IMR-90 (cell line): ENCODE results near the gene SLC25A21. TPM values are rescaled to one million over a fixed set of nuclear protein-coding genes. Genes with fewer than 3 reads are reported as not detected.
A peak's percentile ranks its signal among the peaks of the same experiment; 100 is the strongest.

Experiments used
- ATAC-seq: fragments of 200-7000 bp; cut with Tn5 transposase; 2 replicates; pipeline ENCODE4 v1.9.1; 2020; ENCODE audit warnings: low read depth, mild to moderate bottlenecking, moderate library complexity
- BruUV-seq: library from RNA; stranded (reverse); fragments of 400-500 nt; replicated peaks from 2 replicates; lab custom pipeline; 2021; lab: Mats Ljungman, UMichigan
- CTCF ChIA-PET: fragments of 300-600 bp; formaldehyde crosslinking; extraction: SDS; loops from one replicate; lab custom pipeline; 2021; ENCODE audit warnings: antibody characterized with exemption; lab: Yijun Ruan, JAX
- POLR2A ChIA-PET: fragments of 300-600 bp; sonication (Branson Sonifier 250); formaldehyde crosslinking; loops from one replicate; lab custom pipeline; 2022; ENCODE audit warnings: antibody characterized with exemption; ENCODE audit not compliant: unreplicated experiment; lab: Charles Lee
- DNase-seq: peaks from one replicate; pipeline ENCODE4 v3.0.0; 2013
- H2AFZ ChIP-seq: replicated peaks from 2 replicates; pipeline ENCODE3; 2013; ENCODE audit warnings: low read length, mild to moderate bottlenecking; ENCODE audit not compliant: poor library complexity
- H2AK5ac ChIP-seq: 2 replicates; pipeline ENCODE4 v1.6.1; 2013; ENCODE audit warnings: low read depth, low read length, inconsistent platforms
- H2AK9ac ChIP-seq: replicated peaks from 2 replicates; pipeline ENCODE3; 2013; ENCODE audit warnings: mild to moderate bottlenecking, low read depth, low read length, moderate library complexity; ENCODE audit not compliant: poor library complexity
- H2BK120ac ChIP-seq: 2 replicates; pipeline ENCODE4 v1.6.1; 2013; ENCODE audit warnings: low read depth, low read length, inconsistent platforms
- H2BK15ac ChIP-seq: 3 replicates; pipeline ENCODE4 v1.6.1; 2013; ENCODE audit warnings: low read depth, low read length, inconsistent platforms
- H2BK20ac ChIP-seq: 2 replicates; pipeline ENCODE4 v1.6.1; 2013; ENCODE audit warnings: low read depth, mild to moderate bottlenecking, inconsistent platforms, low read length, moderate library complexity
- H2BK5ac ChIP-seq: 2 replicates; pipeline ENCODE4 v1.6.1; 2013; ENCODE audit warnings: mild to moderate bottlenecking, low read depth, low read length, inconsistent platforms; ENCODE audit not compliant: poor library complexity, severe bottlenecking
- H3K14ac ChIP-seq: replicated peaks from 2 replicates; pipeline ENCODE4 v1.6.1; 2013; ENCODE audit warnings: low read depth, low read length, inconsistent platforms
- H3K18ac ChIP-seq: 2 replicates; pipeline ENCODE4 v1.6.1; 2013; ENCODE audit warnings: low read depth, low read length, control low read depth
- H3K23ac ChIP-seq: 2 replicates; pipeline ENCODE4 v1.6.1; 2013; ENCODE audit warnings: low read depth, low read length, inconsistent platforms
- H3K27ac ChIP-seq: 2 replicates; pipeline ENCODE4 v1.5.1; 2013; ENCODE audit warnings: mild to moderate bottlenecking, control low read depth, low read length; ENCODE audit not compliant: insufficient read depth
- H3K27me3 ChIP-seq: 2 replicates; pipeline ENCODE4 v1.6.1; 2013; ENCODE audit warnings: low read length; ENCODE audit not compliant: control insufficient read depth, insufficient read depth
- H3K36me3 ChIP-seq: 2 replicates; pipeline ENCODE4 v1.6.1; 2013; ENCODE audit warnings: low read length, mixed read lengths; ENCODE audit not compliant: control insufficient read depth, insufficient read depth
- H3K4ac ChIP-seq: 2 replicates; pipeline ENCODE4 v1.6.1; 2013; ENCODE audit warnings: low read depth, low read length, inconsistent platforms
- H3K4me1 ChIP-seq: 2 replicates; pipeline ENCODE4 v1.6.1; 2013; ENCODE audit warnings: low read length, mixed read lengths; ENCODE audit not compliant: control insufficient read depth, insufficient read depth
- H3K4me2 ChIP-seq: 2 replicates; pipeline ENCODE4 v1.6.1; 2013; ENCODE audit warnings: low read depth, mild to moderate bottlenecking, control low read depth, low read length, moderate library complexity
- H3K4me3 ChIP-seq: 2 replicates; pipeline ENCODE4 v1.5.1; 2013; ENCODE audit warnings: low read depth, mild to moderate bottlenecking, control low read depth, low read length, moderate library complexity; ENCODE audit not compliant: insufficient read depth
- H3K56ac ChIP-seq: 2 replicates; pipeline ENCODE4 v1.6.1; 2013; ENCODE audit warnings: low read length, inconsistent platforms; ENCODE audit not compliant: insufficient read depth; ENCODE audit errors: extremely low read depth
- H3K79me1 ChIP-seq, 2 experiments: 2 replicates each; pipeline ENCODE4 v1.6.1; 2013; ENCODE audit warnings: low read length in 2 of 2, inconsistent platforms in 1 of 2, low read depth in 1 of 2
- H3K9ac ChIP-seq: 2 replicates; pipeline ENCODE4 v1.6.1; 2013; ENCODE audit warnings: low read depth, low read length, control low read depth
- H3K9me1 ChIP-seq: 2 replicates; pipeline ENCODE4 v1.6.1; 2013; ENCODE audit warnings: low read length, inconsistent platforms; ENCODE audit not compliant: insufficient read depth
- H3K9me3 ChIP-seq: 2 replicates; pipeline ENCODE4 v1.6.1; 2013; ENCODE audit warnings: low read length; ENCODE audit not compliant: control insufficient read depth, insufficient read depth
- H4K20me1 ChIP-seq: 2 replicates; pipeline ENCODE4 v1.6.1; 2013; ENCODE audit warnings: low read length, inconsistent platforms; ENCODE audit not compliant: insufficient read depth
- H4K5ac ChIP-seq: 2 replicates; pipeline ENCODE4 v1.6.1; 2013; ENCODE audit warnings: mild to moderate bottlenecking, low read depth, low read length, control low read depth
- H4K8ac ChIP-seq, 2 experiments: 2 replicates each; pipeline ENCODE4 v1.6.1; 2013; ENCODE audit warnings: low read depth in 2 of 2, low read length in 2 of 2, control low read depth in 1 of 2, inconsistent platforms in 1 of 2
- H4K91ac ChIP-seq: 2 replicates; pipeline ENCODE4 v1.6.1; 2013; ENCODE audit warnings: low read depth, low read length, inconsistent platforms; ENCODE audit not compliant: insufficient read depth
- BHLHE40 ChIP-seq: fragments of 150-350 bp; IDR thresholded peaks from 2 replicates; pipeline ENCODE4 v1.6.1; 2016; ENCODE audit warnings: mild to moderate bottlenecking, low read depth, low read length
- CEBPB ChIP-seq: IDR thresholded peaks from 2 replicates; pipeline ENCODE4 v1.6.1; 2012; ENCODE audit warnings: low read depth, low read length, improper control_type of control experiment
- CHD1 ChIP-seq: IDR thresholded peaks from 2 replicates; pipeline ENCODE4 v1.6.1; 2012; ENCODE audit warnings: low read depth, low read length, improper control_type of control experiment
- ELK1 ChIP-seq: fragments of 150-350 bp; IDR thresholded peaks from 2 replicates; pipeline ENCODE4 v1.6.1; 2016; ENCODE audit warnings: low read depth, mild to moderate bottlenecking, low read length, moderate library complexity, borderline replicate concordance
- FOS ChIP-seq: fragments of 150-350 bp; IDR thresholded peaks from 2 replicates; pipeline ENCODE4 v1.6.1; 2016; ENCODE audit warnings: low read depth, low read length
- MAFK ChIP-seq: IDR thresholded peaks from 2 replicates; pipeline ENCODE4 v1.6.1; 2012; ENCODE audit warnings: low read depth, low read length, improper control_type of control experiment
- MAZ ChIP-seq: IDR thresholded peaks from 2 replicates; pipeline ENCODE4 v1.6.1; 2012; ENCODE audit warnings: low read depth, mild to moderate bottlenecking, low read length, improper control_type of control experiment, moderate library complexity, borderline replicate concordance
- MXI1 ChIP-seq: IDR thresholded peaks from 2 replicates; pipeline ENCODE4 v1.6.1; 2012; ENCODE audit warnings: low read depth, mild to moderate bottlenecking, low read length, moderate library complexity, borderline replicate concordance
- NFE2L2 ChIP-seq: fragments of 150-350 bp; IDR thresholded peaks from 2 replicates; pipeline ENCODE4 v1.6.1; 2016; ENCODE audit warnings: low read depth, mild to moderate bottlenecking, low read length
- POLR2A ChIP-seq: IDR thresholded peaks from 2 replicates; pipeline ENCODE4 v1.6.1; 2012; ENCODE audit warnings: mild to moderate bottlenecking, low read depth, low read length
- RAD21 ChIP-seq: IDR thresholded peaks from 2 replicates; pipeline ENCODE4 v1.6.1; 2012; ENCODE audit warnings: low read length, improper control_type of control experiment
- RFX5 ChIP-seq: IDR thresholded peaks from 2 replicates; pipeline ENCODE4 v1.8.0; 2012; ENCODE audit warnings: low read depth, mild to moderate bottlenecking, low read length, moderate library complexity
- SMC3 ChIP-seq: fragments of 150-350 bp; IDR thresholded peaks from 2 replicates; pipeline ENCODE4 v1.6.1; 2016; ENCODE audit warnings: low read depth, mild to moderate bottlenecking, antibody characterized with exemption, low read length, moderate library complexity
- WGBS, 2 experiments: methylation state at CpG; one replicate each; pipeline versions ENCODE4 v1.1.5 to v1.1.7; 2013; ENCODE audit warnings: missing lambda C conversion rate in 2 of 2; ENCODE audit not compliant: insufficient read length in 1 of 2; ENCODE audit errors: extremely low coverage in 2 of 2; 5-methylcytosine and 5-hydroxymethylcytosine counted together
- dilution Hi-C: fragments of 300-500 bp; cut with HindIII; formaldehyde crosslinking; loops from one replicate; pipeline ENCODE4 v1.14.3; 2018; ENCODE audit warnings: low sequenced_read_pairs; ENCODE audit not compliant: unreplicated experiment
- in situ Hi-C: fragments of 300-500 bp; cut with MboI; formaldehyde crosslinking; loops from 3 replicates; pipeline ENCODE4 v1.14.3; 2019; ENCODE audit warnings: low sequenced_read_pairs, inconsistent platforms, mixed read lengths
- intact Hi-C: fragments of 100-400 bp; cut with micrococcal nuclease; formaldehyde crosslinking; loops from 2 replicates; pipeline ENCODE4 v1.10.0; 2022
- polyA plus RNA-seq, 3 experiments: library from polyadenylated mRNA; depleted of rRNA; stranded (reverse); fragments of >200 nt; gene quantifications; 2 replicates each; pipeline ENCODE4 v1.2.3, GENCODE V29; 2012; ENCODE audit warnings: low replicate concordance in 1 of 3
- total RNA-seq: library from RNA; depleted of rRNA; stranded (reverse); fragments of >200 nt; gene quantifications from 2 replicates; pipeline ENCODE4 v1.2.3, GENCODE V29; 2012
- TF ChIP-seq, protein P1 (sequence below): conservative IDR thresholded peaks from 2 replicates; pipeline ENCODE4 v1.5.1; 2012; ENCODE audit warnings: mild to moderate bottlenecking, low read depth, low read length, improper control_type of control experiment
- TF ChIP-seq, protein P2 (sequence below): fragments of 150-350 bp; IDR thresholded peaks from 2 replicates; pipeline ENCODE4 v1.6.1; 2017; ENCODE audit warnings: mild to moderate bottlenecking, antibody characterized with exemption, low read length, low read depth

SLC25A21 gene
- total and polyA plus RNA-seq, 2 of the 4 experiments (the other 2 are of a cell fraction): 0.62 to 0.90 TPM

GRCh38 chr14:36942522-36943245 lies 229.7 kb downstream of the SLC25A21 start:
- H2BK15ac ChIP-seq: no peak overlapping the region
- dilution Hi-C loops (no loop called here), in situ Hi-C loops (no loop called here), intact Hi-C loops (loop anchor here (2.0 to 5.0 kb wide), 3 partner anchors 294 to 1060 kb away; no protein-coding TSS in a partner anchor)
- no peak overlapping the region for H2BK20ac ChIP-seq
- no peak overlapping the region for H3K9ac ChIP-seq
- H4K8ac ChIP-seq: no peak overlapping the region
- no peaks in the 10 kb centered on the region for H4K20me1 ChIP-seq
- no peak overlapping the region for H3K4me3 ChIP-seq
- no peak overlapping the region for H3K27ac ChIP-seq
- no peaks in the 10 kb centered on the region; a peak in 1 of 4 replicates for H3K79me1 ChIP-seq
- 0 out of 2 replicates have a peak overlapping the region, but pooled peaks have one; percentile 79 for H2BK120ac ChIP-seq
- no peaks in the 10 kb centered on the region for H3K9me3 ChIP-seq
- H2AFZ ChIP-seq: no peak overlapping the region
- no peak overlapping the region for H3K14ac ChIP-seq
- WGBS, 2 experiments: no CpG with 5 or more reads among the region's 4 CpGs
- H4K91ac ChIP-seq: 0 out of 2 replicates have a peak overlapping the region, but pooled peaks have one; percentile 28
- no peak overlapping the region for H3K23ac ChIP-seq
- H3K56ac ChIP-seq: no peak overlapping the region
- H3K4me1 ChIP-seq: peaks cover 5% of the 10 kb centered on the region
- no peak overlapping the region for H2AK9ac ChIP-seq
- H3K9me1 ChIP-seq: peaks cover 9% of the 10 kb centered on the region
- no peak overlapping the region for H2AK5ac ChIP-seq
- DNase-seq (peak; percentile 48), ATAC-seq (peak; percentile 7; the same call in 1 of the 2 replicates)
- ChIA-PET POLR2A (interaction anchor here (0.6 to 1.0 kb wide), 2 partner anchors 131 to 286 kb away, joined by 3 to 5 read pairs; no protein-coding TSS in a partner anchor), CTCF (interaction anchor here (0.6 to 2.6 kb wide), 19 partner anchors 11 to 387 kb away, joined by 3 to 15 read pairs (median 4); partner anchors contain the start of gene SLC25A21)
- no peak overlapping the region for H3K4me2 ChIP-seq
- TF ChIP-seq MXI1 (no peak), BHLHE40 (no peak), CEBPB (no peak), RAD21 (no peak), MAZ (no peak), SMC3 (no peak), POLR2A (no peak), ELK1 (no peak), NFE2L2 (no peak), RFX5 (no peak), CHD1 (no peak), MAFK (no peak), FOS (no peak)
- TF ChIP-seq, protein P1, sequence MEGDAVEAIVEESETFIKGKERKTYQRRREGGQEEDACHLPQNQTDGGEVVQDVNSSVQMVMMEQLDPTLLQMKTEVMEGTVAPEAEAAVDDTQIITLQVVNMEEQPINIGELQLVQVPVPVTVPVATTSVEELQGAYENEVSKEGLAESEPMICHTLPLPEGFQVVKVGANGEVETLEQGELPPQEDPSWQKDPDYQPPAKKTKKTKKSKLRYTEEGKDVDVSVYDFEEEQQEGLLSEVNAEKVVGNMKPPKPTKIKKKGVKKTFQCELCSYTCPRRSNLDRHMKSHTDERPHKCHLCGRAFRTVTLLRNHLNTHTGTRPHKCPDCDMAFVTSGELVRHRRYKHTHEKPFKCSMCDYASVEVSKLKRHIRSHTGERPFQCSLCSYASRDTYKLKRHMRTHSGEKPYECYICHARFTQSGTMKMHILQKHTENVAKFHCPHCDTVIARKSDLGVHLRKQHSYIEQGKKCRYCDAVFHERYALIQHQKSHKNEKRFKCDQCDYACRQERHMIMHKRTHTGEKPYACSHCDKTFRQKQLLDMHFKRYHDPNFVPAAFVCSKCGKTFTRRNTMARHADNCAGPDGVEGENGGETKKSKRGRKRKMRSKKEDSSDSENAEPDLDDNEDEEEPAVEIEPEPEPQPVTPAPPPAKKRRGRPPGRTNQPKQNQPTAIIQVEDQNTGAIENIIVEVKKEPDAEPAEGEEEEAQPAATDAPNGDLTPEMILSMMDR: no peak
- TF ChIP-seq, protein P2, sequence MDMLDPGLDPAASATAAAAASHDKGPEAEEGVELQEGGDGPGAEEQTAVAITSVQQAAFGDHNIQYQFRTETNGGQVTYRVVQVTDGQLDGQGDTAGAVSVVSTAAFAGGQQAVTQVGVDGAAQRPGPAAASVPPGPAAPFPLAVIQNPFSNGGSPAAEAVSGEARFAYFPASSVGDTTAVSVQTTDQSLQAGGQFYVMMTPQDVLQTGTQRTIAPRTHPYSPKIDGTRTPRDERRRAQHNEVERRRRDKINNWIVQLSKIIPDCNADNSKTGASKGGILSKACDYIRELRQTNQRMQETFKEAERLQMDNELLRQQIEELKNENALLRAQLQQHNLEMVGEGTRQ: no peak
- no peak overlapping the region for H4K5ac ChIP-seq
- no peak overlapping the region for H3K18ac ChIP-seq
- H3K4ac ChIP-seq: peak overlapping the region; percentile 35; the same call in 1 of the 2 replicates
- no TSS peak for BruUV-seq
- H3K36me3 ChIP-seq: no peaks in the 10 kb centered on the region
- H2BK5ac ChIP-seq: no peak overlapping the region
- H3K27me3 ChIP-seq: no peaks in the 10 kb centered on the region
